Neural cell (in vitro differentiated cells): ENCODE measurements around the gene USP10. TPM values are rescaled to one million over a fixed set of nuclear protein-coding genes. Genes with fewer than 3 reads are reported as not detected.

Source experiments
- H2AFZ ChIP-seq: fragments of 200-600, 300-800 bp; sonication (generic), shearing (Covaris generic); 2 replicates; pipeline ENCODE4 v1.6.0; 2014; ENCODE audit warnings: low read depth, mild to moderate bottlenecking, antibody characterized with exemption, low read length, moderate library complexity
- H3F3A ChIP-seq: fragments of 200-600 bp; shearing (Covaris generic); 2 replicates; pipeline ENCODE4 v1.6.1; 2016; ENCODE audit warnings: mild to moderate bottlenecking, moderate library complexity, mixed read lengths, antibody characterized with exemption, low read length; ENCODE audit not compliant: insufficient read depth, poor library complexity, severe bottlenecking
- H3K27ac ChIP-seq: fragments of 200-600, 300-800 bp; sonication (generic), shearing (Covaris generic); 2 replicates; pipeline ENCODE4 v1.5.1; 2014; ENCODE audit warnings: mild to moderate bottlenecking, low read length, moderate library complexity
- H3K27me3 ChIP-seq: fragments of 300-800, 200-600 bp; sonication (generic), shearing (Covaris generic); 2 replicates; pipeline ENCODE4 v1.6.0; 2014; ENCODE audit warnings: mild to moderate bottlenecking, low read depth, low read length, moderate library complexity; ENCODE audit not compliant: insufficient read depth
- H3K36me3 ChIP-seq: fragments of 300-800, 200-600 bp; sonication (generic), shearing (Covaris generic); 2 replicates; pipeline ENCODE4 v1.5.1; 2014; ENCODE audit warnings: mild to moderate bottlenecking, antibody characterized with exemption, low read length, moderate library complexity; ENCODE audit not compliant: insufficient read depth
- H3K4me2 ChIP-seq: fragments of 300-800, 200-600 bp; sonication (generic), shearing (Covaris generic); 2 replicates; pipeline ENCODE4 v1.6.0; 2014; ENCODE audit warnings: mild to moderate bottlenecking, low read length
- H3K4me3 ChIP-seq: fragments of 300-800, 200-600 bp; sonication (generic), shearing (Covaris generic); 2 replicates; pipeline ENCODE4 v1.5.1; 2014; ENCODE audit warnings: mild to moderate bottlenecking, low read length, moderate library complexity
- H3K79me2 ChIP-seq: fragments of 200-600 bp; shearing (Covaris generic); replicated peaks from 2 replicates; pipeline ENCODE4 v1.6.0; 2014; ENCODE audit warnings: mild to moderate bottlenecking, low read length, moderate library complexity; ENCODE audit not compliant: insufficient read depth
- H3K9ac ChIP-seq: fragments of 300-800, 200-600 bp; sonication (generic), shearing (Covaris generic); 2 replicates; pipeline ENCODE4 v1.6.1; 2016; ENCODE audit warnings: mild to moderate bottlenecking, low read length, mixed read lengths
- H3K9me2 ChIP-seq: fragments of 200-600 bp; shearing (Covaris generic); 2 replicates; pipeline ENCODE4 v1.6.1; 2016; ENCODE audit warnings: mild to moderate bottlenecking, low read length, mixed read lengths; ENCODE audit not compliant: insufficient read depth
- H3K9me3 ChIP-seq: fragments of 200-600, 300-800 bp; sonication (generic), shearing (Covaris generic); 2 replicates; pipeline ENCODE4 v1.6.1; 2016; ENCODE audit warnings: mild to moderate bottlenecking, mixed run types, low read length, moderate library complexity, mixed read lengths
- H4K20me1 ChIP-seq: fragments of 200-600 bp; shearing (Covaris generic); 2 replicates; pipeline ENCODE4 v1.6.1; 2016; ENCODE audit warnings: mild to moderate bottlenecking, mixed run types; ENCODE audit not compliant: insufficient read depth
- EP300 ChIP-seq: fragments of 450-650 bp; conservative IDR thresholded peaks from 2 replicates; pipeline ENCODE4 v1.6.1; 2014; ENCODE audit warnings: antibody characterized with exemption, mild to moderate bottlenecking, moderate library complexity; ENCODE audit not compliant: poor library complexity, severe bottlenecking
- EZH2 ChIP-seq: fragments of 200-600, 300-800 bp; shearing (Covaris generic), sonication (generic); IDR thresholded peaks from 2 replicates; pipeline ENCODE4 v1.6.1; 2014; ENCODE audit warnings: antibody characterized with exemption, low read length, borderline replicate concordance, mild to moderate bottlenecking; ENCODE audit not compliant: insufficient read depth, poor library complexity, severe bottlenecking
- MXI1 ChIP-seq: fragments of 450-650 bp; conservative IDR thresholded peaks from 2 replicates; pipeline ENCODE4 v1.6.1; 2014; ENCODE audit warnings: antibody characterized with exemption, mild to moderate bottlenecking; ENCODE audit not compliant: poor library complexity, severe bottlenecking
- POLR2AphosphoS5 ChIP-seq: IDR thresholded peaks from 2 replicates; pipeline ENCODE4 v1.6.1; 2012
- RAD21 ChIP-seq: fragments of 450-650 bp; conservative IDR thresholded peaks from 2 replicates; pipeline ENCODE4 v1.6.1; 2014; ENCODE audit warnings: antibody characterized with exemption, mild to moderate bottlenecking, moderate library complexity
- REST ChIP-seq: IDR thresholded peaks from 2 replicates; pipeline ENCODE4 v1.6.1; 2012; ENCODE audit warnings: borderline replicate concordance
- SMC3 ChIP-seq: fragments of 450-650 bp; conservative IDR thresholded peaks from 2 replicates; pipeline ENCODE4 v1.6.1; 2014; ENCODE audit warnings: antibody characterized with exemption, mild to moderate bottlenecking, moderate library complexity; ENCODE audit not compliant: poor library complexity
- TAF1 ChIP-seq: IDR thresholded peaks from 2 replicates; pipeline ENCODE4 v1.6.1; 2012; ENCODE audit warnings: low read depth
- polyA plus RNA-seq: library from polyadenylated mRNA; depleted of rRNA; stranded (reverse); fragments of >200 nt; gene quantifications from 2 replicates; pipeline ENCODE4 v1.2.3, GENCODE V29; 2014
- TF ChIP-seq, protein P1 (sequence below): fragments of 450-650 bp; IDR thresholded peaks from 2 replicates; pipeline ENCODE4 v1.5.1; 2014; ENCODE audit warnings: antibody characterized with exemption, mild to moderate bottlenecking, moderate library complexity; ENCODE audit not compliant: poor library complexity, severe bottlenecking

Gene USP10
- polyA plus RNA-seq, 1 donor from 2014 or later, result 48.9 TPM

DNA sequence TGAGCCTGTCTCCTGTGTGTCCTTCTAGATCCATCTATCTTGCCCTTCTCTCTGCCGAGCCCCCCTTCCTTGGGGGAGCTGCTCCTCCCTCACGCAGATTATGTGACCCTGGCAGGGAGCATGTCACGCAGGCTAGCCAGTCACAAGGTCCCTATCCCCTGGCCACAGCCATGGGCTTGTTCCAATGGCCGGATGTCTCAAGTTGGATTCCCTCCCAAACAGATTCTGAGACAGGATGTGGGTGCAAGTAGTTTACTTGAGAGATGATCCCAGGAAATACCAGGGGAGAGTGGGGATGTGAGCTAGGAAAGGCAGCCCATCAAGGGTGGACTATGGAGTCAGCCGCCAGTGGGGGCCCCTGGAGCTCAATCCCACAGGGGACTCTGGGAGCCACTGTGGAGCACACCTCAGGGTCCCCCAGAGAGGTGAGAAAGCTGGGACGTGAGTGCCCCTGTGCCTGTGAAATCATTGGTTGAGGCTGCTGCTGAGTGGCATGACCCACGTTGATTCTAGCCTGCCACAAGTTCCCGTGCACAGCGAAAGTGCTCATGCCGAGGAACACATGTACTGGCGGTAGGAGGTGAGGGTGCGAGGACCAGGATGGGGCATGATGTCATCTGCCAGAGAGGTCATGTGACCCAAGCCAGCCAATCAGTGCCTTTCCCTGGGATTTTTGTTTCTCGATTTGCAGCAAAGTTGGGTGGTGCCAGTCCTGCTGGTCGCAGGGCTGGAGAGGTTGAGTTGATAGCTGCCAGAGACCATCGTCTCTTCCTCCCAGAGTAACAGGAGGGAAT is 113.5 kb downstream of the USP10 start:
- no peak for TF ChIP-seq EZH2
- TF ChIP-seq, protein P1, sequence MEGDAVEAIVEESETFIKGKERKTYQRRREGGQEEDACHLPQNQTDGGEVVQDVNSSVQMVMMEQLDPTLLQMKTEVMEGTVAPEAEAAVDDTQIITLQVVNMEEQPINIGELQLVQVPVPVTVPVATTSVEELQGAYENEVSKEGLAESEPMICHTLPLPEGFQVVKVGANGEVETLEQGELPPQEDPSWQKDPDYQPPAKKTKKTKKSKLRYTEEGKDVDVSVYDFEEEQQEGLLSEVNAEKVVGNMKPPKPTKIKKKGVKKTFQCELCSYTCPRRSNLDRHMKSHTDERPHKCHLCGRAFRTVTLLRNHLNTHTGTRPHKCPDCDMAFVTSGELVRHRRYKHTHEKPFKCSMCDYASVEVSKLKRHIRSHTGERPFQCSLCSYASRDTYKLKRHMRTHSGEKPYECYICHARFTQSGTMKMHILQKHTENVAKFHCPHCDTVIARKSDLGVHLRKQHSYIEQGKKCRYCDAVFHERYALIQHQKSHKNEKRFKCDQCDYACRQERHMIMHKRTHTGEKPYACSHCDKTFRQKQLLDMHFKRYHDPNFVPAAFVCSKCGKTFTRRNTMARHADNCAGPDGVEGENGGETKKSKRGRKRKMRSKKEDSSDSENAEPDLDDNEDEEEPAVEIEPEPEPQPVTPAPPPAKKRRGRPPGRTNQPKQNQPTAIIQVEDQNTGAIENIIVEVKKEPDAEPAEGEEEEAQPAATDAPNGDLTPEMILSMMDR, result no peak
- TF ChIP-seq TAF1, result no peak
- TF ChIP-seq SMC3, result no peak
- no peak for TF ChIP-seq MXI1
- no peak for TF ChIP-seq RAD21
- no peak for TF ChIP-seq EP300
- no peak for TF ChIP-seq POLR2AphosphoS5
- no peak for TF ChIP-seq REST
- Histone ChIP-seq H3K9me2 (no peaks in the 10 kb centered on the region), H3K9ac (no peak overlapping the region), H4K20me1 (no peaks in the 10 kb centered on the region), H3K4me3 (no peak overlapping the region), H3K36me3 (no peaks in the 10 kb centered on the region), H3F3A (no peaks in the 10 kb centered on the region), H3K27ac (no peak overlapping the region), H3K9me3 (no peaks in the 10 kb centered on the region), H3K79me2 (no peaks in the 10 kb centered on the region), H2AFZ (no peak overlapping the region), H3K4me2 (no peak overlapping the region), H3K27me3 (no peaks in the 10 kb centered on the region)

DNA sequence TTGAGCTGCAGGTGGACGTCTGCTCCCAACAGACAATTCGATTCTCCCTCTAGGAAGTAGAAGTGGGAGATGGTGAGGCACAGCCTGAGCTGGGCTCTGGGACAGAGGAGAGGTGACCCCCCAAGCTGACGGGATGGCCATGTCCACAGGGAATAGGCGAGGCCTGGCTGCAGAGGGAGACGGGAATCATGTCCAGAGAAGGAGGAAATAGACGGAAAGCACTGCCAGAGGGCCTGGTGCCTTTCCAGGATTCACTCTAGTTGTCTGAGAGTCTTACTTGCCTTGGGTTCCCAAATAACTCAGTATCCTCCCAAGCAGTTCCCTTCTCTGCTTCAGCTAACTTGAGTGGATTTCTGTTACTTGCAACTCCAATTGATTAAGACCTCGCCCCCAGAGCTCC is 115.7 kb downstream of the USP10 start:
- H3K27me3 ChIP-seq, result peaks cover 14% of the 10 kb centered on the region
- H3K36me3 ChIP-seq, result no peaks in the 10 kb centered on the region
- H3K79me2 ChIP-seq, result no peaks in the 10 kb centered on the region
- no peak overlapping the region for H2AFZ ChIP-seq
- H3K4me2 ChIP-seq, result no peak overlapping the region
- H3K9me2 ChIP-seq, result no peaks in the 10 kb centered on the region
- H3K9me3 ChIP-seq, result no peaks in the 10 kb centered on the region
- H4K20me1 ChIP-seq, result no peaks in the 10 kb centered on the region
- no peak overlapping the region for H3K4me3 ChIP-seq
- TF ChIP-seq MXI1 (no peak), RAD21 (no peak), SMC3 (no peak), POLR2AphosphoS5 (no peak), EP300 (no peak), TAF1 (no peak), EZH2 (no peak), REST (no peak)
- TF ChIP-seq, protein P1, result no peak
- H3K9ac ChIP-seq, result no peak overlapping the region
- H3F3A ChIP-seq, result no peaks in the 10 kb centered on the region
- no peak overlapping the region for H3K27ac ChIP-seq
